ENCODE results near the gene LRP2.

The LRP2 gene

DNA sequence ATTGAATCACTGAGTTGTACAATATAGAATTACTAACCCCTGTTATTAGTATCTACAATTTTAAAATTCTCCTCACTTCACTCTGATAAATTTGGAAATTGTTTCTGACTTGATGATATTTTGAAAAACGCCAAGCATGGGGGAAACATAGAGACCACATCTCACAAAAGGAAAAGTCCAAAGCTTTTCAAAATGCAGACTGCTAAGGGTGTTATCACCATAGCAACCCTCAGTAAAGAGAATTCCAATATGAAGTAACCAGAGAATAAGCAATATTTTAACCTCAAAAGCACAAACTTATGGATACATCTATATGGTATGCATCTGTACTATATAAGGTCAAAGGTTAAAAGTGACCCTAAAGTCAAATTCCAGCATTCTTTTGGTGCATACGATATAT lies 22.7 kb downstream of the LRP2 start:
- no peak for TF ChIP-seq FOXM1 (IDR thresholded peaks at IDR 0.05; ENCODE audit: borderline replicate concordance, low read depth)
- no peak for TF ChIP-seq EGR1 (IDR thresholded peaks at IDR 0.05)
- no peak for TF ChIP-seq TEAD4 (IDR thresholded peaks at IDR 0.05)
- TF ChIP-seq ZBTB7A (IDR thresholded peaks at IDR 0.05; ENCODE audit: low read depth), result no peak
- no peak for TF ChIP-seq NFIC (IDR thresholded peaks at IDR 0.05)
- TF ChIP-seq, protein P1, sequence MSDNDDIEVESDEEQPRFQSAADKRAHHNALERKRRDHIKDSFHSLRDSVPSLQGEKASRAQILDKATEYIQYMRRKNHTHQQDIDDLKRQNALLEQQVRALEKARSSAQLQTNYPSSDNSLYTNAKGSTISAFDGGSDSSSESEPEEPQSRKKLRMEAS (IDR thresholded peaks at IDR 0.05), result no peak
- no peak for TF ChIP-seq CEBPB (IDR thresholded peaks at IDR 0.05)
- no peak for TF ChIP-seq TAF1 (IDR thresholded peaks at IDR 0.05; ENCODE audit: low read depth)
- TF ChIP-seq RAD21 (IDR thresholded peaks at IDR 0.05; ENCODE audit: low read depth), result no peak
- no peak for TF ChIP-seq EP300 (IDR thresholded peaks at IDR 0.05; ENCODE audit: borderline replicate concordance)
- TF ChIP-seq, protein P2, sequence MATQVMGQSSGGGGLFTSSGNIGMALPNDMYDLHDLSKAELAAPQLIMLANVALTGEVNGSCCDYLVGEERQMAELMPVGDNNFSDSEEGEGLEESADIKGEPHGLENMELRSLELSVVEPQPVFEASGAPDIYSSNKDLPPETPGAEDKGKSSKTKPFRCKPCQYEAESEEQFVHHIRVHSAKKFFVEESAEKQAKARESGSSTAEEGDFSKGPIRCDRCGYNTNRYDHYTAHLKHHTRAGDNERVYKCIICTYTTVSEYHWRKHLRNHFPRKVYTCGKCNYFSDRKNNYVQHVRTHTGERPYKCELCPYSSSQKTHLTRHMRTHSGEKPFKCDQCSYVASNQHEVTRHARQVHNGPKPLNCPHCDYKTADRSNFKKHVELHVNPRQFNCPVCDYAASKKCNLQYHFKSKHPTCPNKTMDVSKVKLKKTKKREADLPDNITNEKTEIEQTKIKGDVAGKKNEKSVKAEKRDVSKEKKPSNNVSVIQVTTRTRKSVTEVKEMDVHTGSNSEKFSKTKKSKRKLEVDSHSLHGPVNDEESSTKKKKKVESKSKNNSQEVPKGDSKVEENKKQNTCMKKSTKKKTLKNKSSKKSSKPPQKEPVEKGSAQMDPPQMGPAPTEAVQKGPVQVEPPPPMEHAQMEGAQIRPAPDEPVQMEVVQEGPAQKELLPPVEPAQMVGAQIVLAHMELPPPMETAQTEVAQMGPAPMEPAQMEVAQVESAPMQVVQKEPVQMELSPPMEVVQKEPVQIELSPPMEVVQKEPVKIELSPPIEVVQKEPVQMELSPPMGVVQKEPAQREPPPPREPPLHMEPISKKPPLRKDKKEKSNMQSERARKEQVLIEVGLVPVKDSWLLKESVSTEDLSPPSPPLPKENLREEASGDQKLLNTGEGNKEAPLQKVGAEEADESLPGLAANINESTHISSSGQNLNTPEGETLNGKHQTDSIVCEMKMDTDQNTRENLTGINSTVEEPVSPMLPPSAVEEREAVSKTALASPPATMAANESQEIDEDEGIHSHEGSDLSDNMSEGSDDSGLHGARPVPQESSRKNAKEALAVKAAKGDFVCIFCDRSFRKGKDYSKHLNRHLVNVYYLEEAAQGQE (IDR thresholded peaks at IDR 0.05; ENCODE audit: low read depth), result no peak
- TF ChIP-seq CREB1 (IDR thresholded peaks at IDR 0.05; ENCODE audit: low read depth), result no peak
- TF ChIP-seq YY1 (IDR thresholded peaks at IDR 0.05; ENCODE audit: low read depth), result no peak
- TF ChIP-seq TCF12 (IDR thresholded peaks at IDR 0.05; ENCODE audit: low read depth), result no peak

DNA sequence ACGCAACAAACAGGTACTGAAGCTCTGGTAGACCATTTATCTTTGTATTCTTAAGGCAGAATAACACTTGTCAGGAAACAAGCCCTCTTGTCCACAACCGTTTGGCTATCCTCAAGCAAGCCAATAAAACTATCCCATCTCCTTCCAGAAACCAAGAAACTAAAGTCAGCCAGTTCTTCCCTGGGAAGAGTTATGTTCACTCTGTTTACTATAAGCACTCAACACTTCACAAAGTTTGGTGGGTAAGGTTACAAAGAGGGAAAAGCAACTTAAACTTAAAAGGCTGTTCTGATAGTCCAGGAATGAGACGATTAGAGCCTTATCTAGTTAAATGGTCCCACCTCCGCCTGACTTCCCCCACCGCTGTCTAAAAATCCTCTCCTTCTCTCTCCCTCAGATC lies 25.6 kb downstream of the LRP2 start:
- TF ChIP-seq CEBPB (IDR thresholded peaks at IDR 0.05) (no peak), EP300 (IDR thresholded peaks at IDR 0.05; ENCODE audit: borderline replicate concordance) (no peak), CREB1 (IDR thresholded peaks at IDR 0.05; ENCODE audit: low read depth) (no peak), FOXM1 (IDR thresholded peaks at IDR 0.05; ENCODE audit: borderline replicate concordance, low read depth) (no peak), RAD21 (IDR thresholded peaks at IDR 0.05; ENCODE audit: low read depth) (no peak)
- TF ChIP-seq, protein P3, sequence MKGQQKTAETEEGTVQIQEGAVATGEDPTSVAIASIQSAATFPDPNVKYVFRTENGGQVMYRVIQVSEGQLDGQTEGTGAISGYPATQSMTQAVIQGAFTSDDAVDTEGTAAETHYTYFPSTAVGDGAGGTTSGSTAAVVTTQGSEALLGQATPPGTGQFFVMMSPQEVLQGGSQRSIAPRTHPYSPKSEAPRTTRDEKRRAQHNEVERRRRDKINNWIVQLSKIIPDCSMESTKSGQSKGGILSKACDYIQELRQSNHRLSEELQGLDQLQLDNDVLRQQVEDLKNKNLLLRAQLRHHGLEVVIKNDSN (IDR thresholded peaks at IDR 0.05), result no peak

DNA sequence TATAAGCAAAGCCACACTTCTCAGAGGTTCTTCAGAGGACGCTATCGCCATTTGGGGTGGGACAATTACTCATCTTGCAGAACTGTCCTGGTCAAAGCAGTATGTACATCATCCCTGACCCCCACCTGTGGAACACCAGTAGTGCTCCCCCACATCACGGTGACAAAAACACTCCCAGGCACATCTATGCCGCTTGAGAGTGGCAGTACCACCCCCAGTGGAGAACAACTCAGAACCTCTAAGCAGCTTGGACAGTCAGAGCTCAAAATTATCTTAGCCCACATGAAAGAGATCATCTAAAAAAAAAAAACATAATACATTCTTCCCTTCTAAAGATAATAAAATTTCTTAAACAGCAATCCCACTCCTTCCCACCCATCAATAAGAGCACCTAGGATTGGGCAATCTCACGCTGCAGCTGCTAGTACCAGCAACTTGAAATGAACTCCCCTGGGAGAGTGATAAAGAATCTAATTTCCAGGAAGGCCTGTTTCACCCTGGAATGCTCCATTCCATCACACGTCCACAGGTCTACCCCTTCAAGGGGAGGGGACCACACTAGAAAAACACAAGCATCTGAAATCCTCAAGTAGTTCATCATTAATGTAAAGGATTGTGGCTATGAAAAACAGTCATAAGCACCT lies 31.7 kb downstream of the LRP2 start:
- TF ChIP-seq CREB1 (IDR thresholded peaks at IDR 0.05; ENCODE audit: low read depth), result no peak
- TF ChIP-seq ZBTB7A (IDR thresholded peaks at IDR 0.05; ENCODE audit: low read depth), result no peak

DNA sequence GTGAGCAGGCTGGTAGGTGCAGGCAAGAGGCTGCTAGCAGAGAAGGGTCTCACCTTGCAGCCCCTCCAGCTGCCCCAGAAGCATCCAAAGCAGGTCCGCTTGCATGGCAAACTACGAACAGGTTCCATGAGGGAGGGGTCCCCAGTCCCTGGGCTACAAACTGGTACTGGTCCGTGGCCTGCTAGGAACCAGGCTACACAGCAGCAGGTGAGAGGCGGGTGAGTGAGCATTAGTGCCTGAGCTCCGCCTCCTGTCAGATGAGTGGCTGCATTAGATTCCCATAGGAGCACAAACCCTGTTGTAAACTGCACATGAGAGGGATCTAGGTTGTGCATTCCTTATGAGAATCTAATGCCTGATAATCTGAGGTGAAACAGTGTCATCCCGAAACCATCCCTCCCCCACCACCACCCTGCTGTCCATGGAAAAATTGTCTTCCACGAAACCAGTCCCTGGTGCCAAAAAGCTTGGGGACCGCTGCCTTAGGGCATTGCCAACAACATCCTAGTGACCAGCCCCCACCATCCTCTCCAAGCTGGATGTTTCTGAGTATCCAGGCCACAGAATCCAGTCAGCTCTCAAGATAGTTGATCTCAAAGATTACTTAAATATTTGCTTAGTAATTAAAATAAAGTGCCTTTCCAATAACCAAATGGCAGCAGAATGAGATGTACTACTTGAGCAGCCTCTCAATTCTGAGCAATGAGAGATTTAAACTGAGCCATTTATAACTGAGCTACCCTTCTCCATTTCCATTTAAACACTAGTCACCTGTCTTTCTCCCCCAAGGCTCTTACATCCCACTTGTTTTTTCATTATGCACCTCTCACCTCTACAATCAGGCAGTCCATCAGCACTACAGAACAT lies 32.4 kb downstream of the LRP2 start:
- TF ChIP-seq EGR1 (IDR thresholded peaks at IDR 0.05), result no peak
- no peak for TF ChIP-seq TEAD4 (IDR thresholded peaks at IDR 0.05)
- no peak for TF ChIP-seq TCF12 (IDR thresholded peaks at IDR 0.05; ENCODE audit: low read depth)
- no peak for TF ChIP-seq TAF1 (IDR thresholded peaks at IDR 0.05; ENCODE audit: low read depth)
- TF ChIP-seq, protein P3 (IDR thresholded peaks at IDR 0.05), result no peak
- TF ChIP-seq, protein P1 (IDR thresholded peaks at IDR 0.05), result no peak
- TF ChIP-seq RAD21 (IDR thresholded peaks at IDR 0.05; ENCODE audit: low read depth), result no peak
- no peak for TF ChIP-seq CEBPB (IDR thresholded peaks at IDR 0.05)
- TF ChIP-seq NFIC (IDR thresholded peaks at IDR 0.05), result no peak
- no peak for TF ChIP-seq EP300 (IDR thresholded peaks at IDR 0.05; ENCODE audit: borderline replicate concordance)
- TF ChIP-seq YY1 (IDR thresholded peaks at IDR 0.05; ENCODE audit: low read depth), result no peak
- no peak for TF ChIP-seq FOXM1 (IDR thresholded peaks at IDR 0.05; ENCODE audit: borderline replicate concordance, low read depth)
- TF ChIP-seq, protein P2 (IDR thresholded peaks at IDR 0.05; ENCODE audit: low read depth), result no peak
- no peak for TF ChIP-seq ZBTB7A (IDR thresholded peaks at IDR 0.05; ENCODE audit: low read depth)
- TF ChIP-seq CREB1 (IDR thresholded peaks at IDR 0.05; ENCODE audit: low read depth), result no peak

DNA sequence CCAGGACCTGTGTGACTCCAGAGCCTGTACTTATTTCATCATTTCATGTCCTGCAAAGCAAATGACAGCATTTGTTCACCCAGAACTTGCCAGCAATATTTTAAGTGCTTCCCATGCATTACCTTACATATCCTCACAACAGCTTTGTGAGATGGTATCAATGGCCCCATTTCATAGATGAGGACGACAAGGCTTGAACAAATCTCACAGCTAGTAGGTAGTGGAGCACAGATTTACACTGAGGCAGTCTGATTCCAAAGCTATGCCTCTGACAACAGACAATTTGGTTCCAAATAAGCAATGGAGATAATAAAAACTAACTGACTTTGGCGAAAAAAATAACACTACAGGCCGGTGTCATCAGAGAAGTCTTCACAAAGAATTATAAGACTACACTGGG lies 33.5 kb downstream of the LRP2 start:
- TF ChIP-seq EGR1 (IDR thresholded peaks at IDR 0.05), result no peak
- no peak for TF ChIP-seq TAF1 (IDR thresholded peaks at IDR 0.05; ENCODE audit: low read depth)
- no peak for TF ChIP-seq TCF12 (IDR thresholded peaks at IDR 0.05; ENCODE audit: low read depth)

All from Ishikawa (cell line).